ENCODE results near the gene VPS37B.

DNA sequence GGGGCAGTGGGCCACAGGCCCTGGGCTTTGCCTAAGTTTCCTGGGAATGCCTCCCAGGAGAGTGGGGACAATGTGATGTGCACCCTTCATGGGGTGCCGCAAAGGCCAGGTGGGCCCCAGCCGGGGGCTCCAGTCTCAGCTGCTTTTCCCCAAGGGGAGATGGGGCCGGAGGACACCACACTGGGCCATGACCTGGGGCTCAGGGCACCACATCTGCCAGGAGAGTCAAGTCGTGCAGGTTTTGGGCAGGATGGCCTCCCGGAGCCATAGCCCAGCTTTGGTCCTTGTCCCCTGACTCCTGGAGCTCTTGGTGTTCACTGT is 48.4 kb downstream of the VPS37B start:
- TF ChIP-seq, protein P1, sequence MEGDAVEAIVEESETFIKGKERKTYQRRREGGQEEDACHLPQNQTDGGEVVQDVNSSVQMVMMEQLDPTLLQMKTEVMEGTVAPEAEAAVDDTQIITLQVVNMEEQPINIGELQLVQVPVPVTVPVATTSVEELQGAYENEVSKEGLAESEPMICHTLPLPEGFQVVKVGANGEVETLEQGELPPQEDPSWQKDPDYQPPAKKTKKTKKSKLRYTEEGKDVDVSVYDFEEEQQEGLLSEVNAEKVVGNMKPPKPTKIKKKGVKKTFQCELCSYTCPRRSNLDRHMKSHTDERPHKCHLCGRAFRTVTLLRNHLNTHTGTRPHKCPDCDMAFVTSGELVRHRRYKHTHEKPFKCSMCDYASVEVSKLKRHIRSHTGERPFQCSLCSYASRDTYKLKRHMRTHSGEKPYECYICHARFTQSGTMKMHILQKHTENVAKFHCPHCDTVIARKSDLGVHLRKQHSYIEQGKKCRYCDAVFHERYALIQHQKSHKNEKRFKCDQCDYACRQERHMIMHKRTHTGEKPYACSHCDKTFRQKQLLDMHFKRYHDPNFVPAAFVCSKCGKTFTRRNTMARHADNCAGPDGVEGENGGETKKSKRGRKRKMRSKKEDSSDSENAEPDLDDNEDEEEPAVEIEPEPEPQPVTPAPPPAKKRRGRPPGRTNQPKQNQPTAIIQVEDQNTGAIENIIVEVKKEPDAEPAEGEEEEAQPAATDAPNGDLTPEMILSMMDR (IDR thresholded peaks at IDR 0.05 in 4 of 5, conservative IDR thresholded peaks at IDR 0.05 in 1 of 5): no peak
- TF ChIP-seq POLR2A (IDR thresholded peaks at IDR 0.05): no peak
